Endometrium (tissue), 2 donors: ENCODE results near the gene ZNF746.

Experiments
- FAIRE-seq: peaks from 2 replicates; lab custom pipeline; 2012; peaks lifted over from hg19 to GRCh38; lab: Jason Lieb, UNC
- donor health status: control.
- donor health status: control.

ZNF746 gene

GRCh38 chr7:149490083-149490760, 7.4 kb downstream of the ZNF746 start:
- no peak for FAIRE-seq

GRCh38 chr7:149489391-149490024, 8.1 kb downstream of the ZNF746 start:
- FAIRE-seq = no peak

GRCh38 chr7:149479568-149479967, 18.0 kb downstream of the ZNF746 start:
- FAIRE-seq = no peak

- no peak for FAIRE-seq
These were observed 18.9 kb downstream of the ZNF746 start for GRCh38 chr7:149478754-149479153.

- FAIRE-seq = no peak
These were observed 19.8 kb downstream of the ZNF746 start for GRCh38 chr7:149477494-149478443.

GRCh38 chr7:149476791-149477190, 20.8 kb downstream of the ZNF746 start:
- FAIRE-seq = no peak

GRCh38 chr7:149475121-149476045, 22.2 kb downstream of the ZNF746 start:
- no peak for FAIRE-seq

GRCh38 chr7:149474309-149475120, 23.1 kb downstream of the ZNF746 start:
- FAIRE-seq = no peak

- no peak for FAIRE-seq
These were observed 24.4 kb downstream of the ZNF746 start for GRCh38 chr7:149473251-149473650.

- no peak for FAIRE-seq
These were observed 26.2 kb downstream of the ZNF746 start for GRCh38 chr7:149471289-149471953.

- no peak for FAIRE-seq
These were observed 27.8 kb downstream of the ZNF746 start for GRCh38 chr7:149469806-149470205.

- no peak for FAIRE-seq
These were observed 29.4 kb downstream of the ZNF746 start for GRCh38 chr7:149468208-149468607.

- no peak for FAIRE-seq
These were observed 30.2 kb downstream of the ZNF746 start for GRCh38 chr7:149467321-149467859.

GRCh38 chr7:149466364-149466763, 31.2 kb downstream of the ZNF746 start:
- no peak for FAIRE-seq

GRCh38 chr7:149463500-149464161, 34.0 kb downstream of the ZNF746 start:
- no peak for FAIRE-seq

GRCh38 chr7:149462101-149462520, 35.5 kb downstream of the ZNF746 start:
- FAIRE-seq = no peak

GRCh38 chr7:149460493-149461277, 36.9 kb downstream of the ZNF746 start, which contains the start of gene ZNF777:
Gene ZNF777, minus strand, starts transcription at chr7:149461062. Its CDS starts 5,040 bp downstream, at chr7:149456022.
- FAIRE-seq = no peak
